ENCODE results near the gene VPS13A.
"Not testable (repeated sequence)": the region's sequence is repeated elsewhere in the genome, so short reads cannot be mapped to it uniquely, and the experiment has no call there.

VPS13A gene

GRCh38 chr9:77421506-77422265, 244.4 kb downstream of the VPS13A start:
- DNase-seq (ENCODE audit: extremely low read depth in 1 of 2, low read depth in 1 of 2), result no peak

- DNase-seq (ENCODE audit: extremely low read depth in 1 of 2, low read depth in 1 of 2), result no peak
These were observed 245.6 kb downstream of the VPS13A start for GRCh38 chr9:77422969-77423368.

- DNase-seq (ENCODE audit: extremely low read depth in 1 of 2, low read depth in 1 of 2), result no peak
These were observed 246.5 kb downstream of the VPS13A start for GRCh38 chr9:77423841-77424240.

- DNase-seq (ENCODE audit: extremely low read depth in 1 of 2, low read depth in 1 of 2), result no peak
These were observed 247.7 kb downstream of the VPS13A start for GRCh38 chr9:77424993-77425392.

GRCh38 chr9:77426712-77427111, 249.4 kb downstream of the VPS13A start:
- no peak for DNase-seq (ENCODE audit: extremely low read depth in 1 of 2, low read depth in 1 of 2)

- DNase-seq (ENCODE audit: extremely low read depth in 1 of 2, low read depth in 1 of 2), result no peak
These were observed 250.1 kb downstream of the VPS13A start for GRCh38 chr9:77427256-77427927.

- no peak for DNase-seq (ENCODE audit: extremely low read depth in 1 of 2, low read depth in 1 of 2)
These were observed 252.6 kb downstream of the VPS13A start for GRCh38 chr9:77429928-77430327.

- DNase-seq (ENCODE audit: extremely low read depth in 1 of 2, low read depth in 1 of 2), result no peak
These were observed 254.7 kb downstream of the VPS13A start for GRCh38 chr9:77432053-77432452.

GRCh38 chr9:77433675-77434445, 256.5 kb downstream of the VPS13A start:
- DNase-seq (ENCODE audit: extremely low read depth in 1 of 2, low read depth in 1 of 2), result peak; percentile 3 to 13

- no peak for DNase-seq (ENCODE audit: extremely low read depth in 1 of 2, low read depth in 1 of 2)
These were observed 257.9 kb downstream of the VPS13A start for GRCh38 chr9:77435277-77435676.

- DNase-seq (ENCODE audit: extremely low read depth in 1 of 2, low read depth in 1 of 2), result no peak
These were observed 258.4 kb downstream of the VPS13A start for GRCh38 chr9:77435688-77436087.

- DNase-seq (ENCODE audit: extremely low read depth in 1 of 2, low read depth in 1 of 2), result no peak
These were observed 261.3 kb downstream of the VPS13A start for GRCh38 chr9:77438653-77439052.

GRCh38 chr9:77440057-77440456, 262.7 kb downstream of the VPS13A start:
- no peak for DNase-seq (ENCODE audit: extremely low read depth in 1 of 2, low read depth in 1 of 2)

GRCh38 chr9:77441124-77441523, 263.8 kb downstream of the VPS13A start:
- not testable (repeated sequence) for DNase-seq (ENCODE audit: extremely low read depth in 1 of 2, low read depth in 1 of 2)

GRCh38 chr9:77442436-77442835, 265.1 kb downstream of the VPS13A start:
- DNase-seq (ENCODE audit: extremely low read depth in 1 of 2, low read depth in 1 of 2), result no peak

GRCh38 chr9:77447646-77448045, 270.3 kb downstream of the VPS13A start:
- no peak for DNase-seq (ENCODE audit: extremely low read depth in 1 of 2, low read depth in 1 of 2)

- DNase-seq (ENCODE audit: extremely low read depth in 1 of 2, low read depth in 1 of 2), result no peak
These were observed 272.1 kb downstream of the VPS13A start for GRCh38 chr9:77449240-77450084.

GRCh38 chr9:77450085-77450475, 272.7 kb downstream of the VPS13A start:
- no peak for DNase-seq (ENCODE audit: extremely low read depth in 1 of 2, low read depth in 1 of 2)

- no peak for DNase-seq (ENCODE audit: extremely low read depth in 1 of 2, low read depth in 1 of 2)
These were observed 274.2 kb downstream of the VPS13A start for GRCh38 chr9:77451507-77451906.

- DNase-seq (ENCODE audit: extremely low read depth in 1 of 2, low read depth in 1 of 2), result no peak
These were observed 276.7 kb downstream of the VPS13A start for GRCh38 chr9:77453825-77454647.
